Progenitor cell of endocrine pancreas (in vitro differentiated cells): ENCODE measurements around the gene NFKB2. TPM values are rescaled to one million over a fixed set of nuclear protein-coding genes. Genes with fewer than 3 reads are reported as not detected.

ENCODE experiments used
- DNase-seq: peaks from one replicate; pipeline ENCODE4 v3.0.0; 2021; ENCODE audit warnings: low spot score; ENCODE audit not compliant: unreplicated experiment
- H3K27ac Mint-ChIP-seq: 2 replicates; pipeline ENCODE4 v1.8.0; 2021; ENCODE audit warnings: mild to moderate bottlenecking, moderate library complexity, mixed read lengths
- H3K27me3 Mint-ChIP-seq: 2 replicates; pipeline ENCODE4 v1.8.0; 2021; ENCODE audit warnings: mixed read lengths
- H3K36me3 Mint-ChIP-seq: 2 replicates; pipeline ENCODE4 v1.8.0; 2022; ENCODE audit warnings: mixed read lengths; ENCODE audit not compliant: insufficient read depth
- H3K4me1 Mint-ChIP-seq: 2 replicates; pipeline ENCODE4 v1.8.0; 2021; ENCODE audit warnings: low read depth, mixed read lengths
- H3K4me3 Mint-ChIP-seq: 2 replicates; pipeline ENCODE4 v1.8.0; 2021; ENCODE audit warnings: low read depth, mild to moderate bottlenecking, moderate library complexity, mixed read lengths
- H3K9me3 Mint-ChIP-seq: 2 replicates; pipeline ENCODE4 v1.8.0; 2021; ENCODE audit warnings: low read depth, mixed read lengths
- total RNA-seq: library from RNA; stranded (reverse); gene quantifications from 2 replicates; pipeline ENCODE4 v1.2.1, GENCODE V29; 2021
- TF ChIP-seq, protein P1 (sequence below): fragments of 200-600 bp; sonication (generic); IDR thresholded peaks from one replicate; pipeline ENCODE4 v1.5.0; 2021; ENCODE audit warnings: antibody characterized with exemption, mild to moderate bottlenecking; ENCODE audit not compliant: unreplicated experiment

The NFKB2 gene
- total RNA-seq, 1 donor from 2014 or later: 21.6 TPM

DNA sequence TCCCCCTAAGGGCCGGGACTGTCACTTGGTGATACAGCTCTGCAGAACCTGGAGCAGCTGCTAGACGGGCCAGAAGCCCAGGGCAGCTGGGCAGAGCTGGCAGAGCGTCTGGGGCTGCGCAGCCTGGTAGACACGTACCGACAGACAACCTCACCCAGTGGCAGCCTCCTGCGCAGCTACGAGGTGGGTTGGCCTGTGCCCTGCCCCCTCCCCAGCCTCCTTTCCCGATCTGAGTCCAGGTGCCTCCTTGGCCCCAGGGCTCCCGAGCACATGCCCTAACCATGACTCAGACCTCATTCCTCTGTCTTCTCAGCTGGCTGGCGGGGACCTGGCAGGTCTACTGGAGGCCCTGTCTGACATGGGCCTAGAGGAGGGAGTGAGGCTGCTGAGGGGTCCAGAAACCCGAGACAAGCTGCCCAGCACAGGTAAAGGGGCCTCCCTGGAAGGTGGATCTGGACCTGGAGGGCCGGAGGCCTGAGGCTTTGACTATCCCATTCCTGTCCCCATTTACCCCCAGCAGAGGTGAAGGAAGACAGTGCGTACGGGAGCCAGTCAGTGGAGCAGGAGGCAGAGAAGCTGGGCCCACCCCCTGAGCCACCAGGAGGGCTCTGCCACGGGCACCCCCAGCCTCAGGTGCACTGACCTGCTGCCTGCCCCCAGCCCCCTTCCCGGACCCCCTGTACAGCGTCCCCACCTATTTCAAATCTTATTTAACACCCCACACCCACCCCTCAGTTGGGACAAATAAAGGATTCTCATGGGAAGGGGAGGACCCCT lies 6.4 kb downstream of the NFKB2 start:
- H3K36me3 Mint-ChIP-seq: no peaks in the 10 kb centered on the region
- TF ChIP-seq, protein P1, sequence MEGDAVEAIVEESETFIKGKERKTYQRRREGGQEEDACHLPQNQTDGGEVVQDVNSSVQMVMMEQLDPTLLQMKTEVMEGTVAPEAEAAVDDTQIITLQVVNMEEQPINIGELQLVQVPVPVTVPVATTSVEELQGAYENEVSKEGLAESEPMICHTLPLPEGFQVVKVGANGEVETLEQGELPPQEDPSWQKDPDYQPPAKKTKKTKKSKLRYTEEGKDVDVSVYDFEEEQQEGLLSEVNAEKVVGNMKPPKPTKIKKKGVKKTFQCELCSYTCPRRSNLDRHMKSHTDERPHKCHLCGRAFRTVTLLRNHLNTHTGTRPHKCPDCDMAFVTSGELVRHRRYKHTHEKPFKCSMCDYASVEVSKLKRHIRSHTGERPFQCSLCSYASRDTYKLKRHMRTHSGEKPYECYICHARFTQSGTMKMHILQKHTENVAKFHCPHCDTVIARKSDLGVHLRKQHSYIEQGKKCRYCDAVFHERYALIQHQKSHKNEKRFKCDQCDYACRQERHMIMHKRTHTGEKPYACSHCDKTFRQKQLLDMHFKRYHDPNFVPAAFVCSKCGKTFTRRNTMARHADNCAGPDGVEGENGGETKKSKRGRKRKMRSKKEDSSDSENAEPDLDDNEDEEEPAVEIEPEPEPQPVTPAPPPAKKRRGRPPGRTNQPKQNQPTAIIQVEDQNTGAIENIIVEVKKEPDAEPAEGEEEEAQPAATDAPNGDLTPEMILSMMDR: no peak
- no peak overlapping the region for H3K4me3 Mint-ChIP-seq
- H3K9me3 Mint-ChIP-seq: no peaks in the 10 kb centered on the region
- H3K27me3 Mint-ChIP-seq: peaks cover 15% of the 10 kb centered on the region
- no peaks in the 10 kb centered on the region for H3K4me1 Mint-ChIP-seq
- no peak overlapping the region for H3K27ac Mint-ChIP-seq
- DNase-seq: no peak

DNA sequence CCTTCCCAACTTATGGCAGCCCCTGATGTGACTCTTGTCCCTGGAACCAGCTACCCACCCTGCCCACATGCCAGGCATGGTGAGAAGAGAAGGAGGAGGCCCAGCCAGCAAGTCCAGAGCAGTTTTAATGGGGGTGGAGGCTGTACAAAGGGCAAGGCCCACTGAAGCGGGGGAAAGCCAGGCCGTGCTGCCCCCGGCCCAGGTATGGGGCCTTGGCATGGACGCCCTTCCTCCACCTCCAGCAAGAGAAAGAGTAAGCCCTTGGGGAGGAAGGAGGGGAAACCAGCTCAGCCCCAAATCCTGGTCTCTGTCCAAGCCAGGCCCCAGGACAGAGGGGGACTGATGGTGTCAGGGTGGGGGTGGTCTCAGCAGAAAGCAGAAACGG lies 7.0 kb downstream of the NFKB2 start:
- no peaks in the 10 kb centered on the region for H3K9me3 Mint-ChIP-seq
- H3K36me3 Mint-ChIP-seq: no peaks in the 10 kb centered on the region
- H3K4me3 Mint-ChIP-seq: no peak overlapping the region
- DNase-seq: no peak
- TF ChIP-seq, protein P1: no peak
- peaks cover 21% of the 10 kb centered on the region for H3K27me3 Mint-ChIP-seq
- no peaks in the 10 kb centered on the region for H3K4me1 Mint-ChIP-seq
- H3K27ac Mint-ChIP-seq: no peak overlapping the region

DNA sequence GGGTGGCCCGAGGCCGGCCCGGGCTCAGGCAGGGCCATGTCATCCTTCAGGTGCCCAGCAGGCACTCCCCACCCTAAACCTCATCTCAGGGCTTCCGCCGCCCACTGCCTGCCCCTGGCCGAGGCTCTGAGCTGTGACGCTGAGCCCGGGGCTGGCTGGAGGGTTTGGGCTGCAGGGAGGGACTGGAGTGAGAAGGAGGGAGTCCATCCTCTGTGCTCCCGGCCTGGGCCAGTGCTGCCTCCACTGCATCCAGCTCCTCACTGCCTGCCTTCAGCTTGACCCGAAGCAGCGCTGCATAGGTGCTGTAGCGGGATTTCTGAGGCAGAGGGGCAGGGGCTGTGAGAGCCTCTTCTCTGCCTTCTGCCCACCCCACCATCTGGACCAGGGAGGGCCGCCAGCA lies 7.6 kb downstream of the NFKB2 start:
- H3K4me1 Mint-ChIP-seq: peaks cover under 1% of the 10 kb centered on the region
- H3K27ac Mint-ChIP-seq: no peak overlapping the region
- no peak overlapping the region for H3K4me3 Mint-ChIP-seq
- DNase-seq: no peak
- H3K27me3 Mint-ChIP-seq: peaks cover 27% of the 10 kb centered on the region
- H3K36me3 Mint-ChIP-seq: no peaks in the 10 kb centered on the region
- TF ChIP-seq, protein P1: no peak
- H3K9me3 Mint-ChIP-seq: no peaks in the 10 kb centered on the region

DNA sequence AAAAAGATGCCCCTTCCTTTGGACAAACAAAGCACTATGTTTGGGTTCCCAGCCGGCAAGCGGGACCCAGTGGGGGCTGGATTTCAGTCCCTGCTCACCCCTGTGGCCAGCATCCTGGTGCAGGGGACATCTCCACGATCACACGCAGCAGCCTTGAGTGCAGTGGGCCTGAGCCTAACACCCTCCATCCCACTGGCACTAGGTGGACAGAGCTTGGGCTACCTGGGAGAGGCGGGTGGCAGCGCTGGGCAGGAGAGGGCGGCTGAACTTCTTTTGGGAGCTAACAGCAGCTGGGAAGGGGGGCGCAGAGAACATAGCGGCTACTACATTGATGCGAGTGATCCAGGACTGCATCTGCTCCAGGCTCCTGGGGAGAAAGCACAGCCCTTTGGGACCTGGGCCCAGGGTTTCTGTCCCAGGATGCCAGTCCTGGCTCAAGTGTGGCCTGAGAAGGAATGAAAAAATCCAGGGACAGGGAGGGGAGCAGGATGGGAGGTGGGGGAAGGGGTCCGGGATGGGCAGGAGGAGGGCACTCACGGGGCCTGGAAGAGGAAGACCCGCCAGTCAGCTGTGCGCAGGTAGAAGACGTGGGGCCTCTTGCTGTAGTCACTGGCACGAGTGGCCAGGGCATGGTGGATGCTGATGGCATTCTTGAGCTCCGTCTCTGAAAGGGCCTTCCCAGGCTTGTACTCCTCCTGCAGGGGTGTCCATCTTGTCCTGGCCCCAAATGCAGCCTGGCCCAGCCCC lies 9.0 kb downstream of the NFKB2 start:
- peaks cover 5% of the 10 kb centered on the region for H3K4me1 Mint-ChIP-seq
- H3K4me3 Mint-ChIP-seq: no peak overlapping the region
- no peak overlapping the region for H3K27ac Mint-ChIP-seq
- no peak for DNase-seq
- no peaks in the 10 kb centered on the region for H3K9me3 Mint-ChIP-seq
- H3K27me3 Mint-ChIP-seq: peaks cover 34% of the 10 kb centered on the region
- TF ChIP-seq, protein P1: no peak
- no peaks in the 10 kb centered on the region for H3K36me3 Mint-ChIP-seq

DNA sequence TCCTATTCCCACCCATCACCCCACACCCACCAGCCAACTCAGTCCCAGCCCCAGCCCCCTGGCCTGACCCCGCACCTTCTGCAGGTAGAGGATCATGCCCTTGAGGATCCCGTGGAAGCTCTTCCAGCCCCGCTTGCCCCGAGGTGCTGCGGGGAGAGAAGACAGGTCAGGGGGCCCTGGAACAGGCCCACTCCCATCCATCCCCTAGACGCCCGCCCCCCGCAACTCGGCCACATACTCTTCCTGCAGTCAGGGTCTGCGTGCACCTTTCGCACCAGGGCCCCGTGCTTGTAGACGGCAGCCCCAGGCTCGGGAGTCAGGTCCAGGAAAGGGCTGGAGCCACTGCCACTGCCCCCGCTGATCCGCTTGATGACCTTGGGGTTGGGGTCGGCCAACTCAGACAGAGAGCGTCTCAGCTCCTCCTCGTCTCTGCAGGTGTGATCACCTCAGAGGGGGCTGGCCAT lies 9.6 kb downstream of the NFKB2 start:
- no peak for DNase-seq
- H3K4me1 Mint-ChIP-seq: peaks cover 11% of the 10 kb centered on the region
- no peaks in the 10 kb centered on the region for H3K36me3 Mint-ChIP-seq
- H3K4me3 Mint-ChIP-seq: no peak overlapping the region
- H3K27me3 Mint-ChIP-seq: peaks cover 40% of the 10 kb centered on the region
- TF ChIP-seq, protein P1: no peak
- no peaks in the 10 kb centered on the region for H3K9me3 Mint-ChIP-seq
- H3K27ac Mint-ChIP-seq: no peak overlapping the region
